G401.6 (cell line): ENCODE data around the gene FJX1.

ENCODE experiments used
- FAIRE-seq: peaks from 2 replicates; lab custom pipeline; 2012; peaks lifted over from hg19 to GRCh38; lab: Jason Lieb, UNC

The FJX1 gene

DNA sequence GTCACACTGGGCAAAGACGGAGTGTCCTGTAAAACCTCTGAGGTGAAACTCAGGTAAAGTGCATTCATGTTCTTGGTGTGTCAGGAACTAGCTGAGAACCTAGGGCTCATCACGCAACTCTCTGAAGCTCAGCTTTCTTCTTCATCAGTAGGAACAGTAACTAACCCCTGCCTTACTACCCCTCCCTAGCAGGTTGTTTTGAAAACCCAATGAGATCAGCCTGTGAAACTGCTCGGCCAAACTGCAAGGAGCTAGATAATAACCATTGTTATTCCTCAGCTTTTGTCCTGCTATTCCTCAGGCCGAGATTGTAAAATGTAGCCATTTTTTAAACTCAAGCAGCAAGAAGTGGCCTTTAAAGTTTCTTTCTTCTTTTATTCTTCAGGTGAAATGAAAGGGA lies 9.8 kb upstream of the FJX1 start:
- FAIRE-seq, result no peak

- no peak for FAIRE-seq
Observed at GRCh38 chr11:35609656-35610055, 8.6 kb upstream of the FJX1 start.

- no peak for FAIRE-seq
Observed at GRCh38 chr11:35610631-35611030, 7.6 kb upstream of the FJX1 start.

DNA sequence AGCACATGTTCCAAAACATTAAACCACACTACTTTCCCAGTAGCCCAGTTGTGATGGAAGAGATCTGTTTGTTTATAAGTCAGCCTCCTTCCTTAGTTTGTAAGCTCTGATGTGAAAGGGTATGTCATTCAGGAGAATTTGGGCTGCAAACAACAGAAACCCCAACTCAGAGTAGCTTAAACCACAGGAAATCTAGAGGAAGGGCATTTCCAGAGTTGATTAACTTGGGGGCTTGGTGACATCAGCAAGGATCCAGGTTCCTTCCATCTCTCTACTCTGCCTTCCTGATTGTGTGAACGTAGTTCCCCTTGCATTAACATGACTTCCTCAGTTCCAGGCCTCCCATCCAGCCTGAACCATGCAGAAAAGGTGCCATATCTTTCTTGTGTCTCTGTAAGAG lies 6.5 kb upstream of the FJX1 start:
- no peak for FAIRE-seq

- FAIRE-seq, result no peak
Observed at GRCh38 chr11:35614939-35615569, 3.2 kb upstream of the FJX1 start.

- FAIRE-seq, result peak; percentile 97
Observed at GRCh38 chr11:35615921-35616900, 2.0 kb upstream of the FJX1 start.

DNA sequence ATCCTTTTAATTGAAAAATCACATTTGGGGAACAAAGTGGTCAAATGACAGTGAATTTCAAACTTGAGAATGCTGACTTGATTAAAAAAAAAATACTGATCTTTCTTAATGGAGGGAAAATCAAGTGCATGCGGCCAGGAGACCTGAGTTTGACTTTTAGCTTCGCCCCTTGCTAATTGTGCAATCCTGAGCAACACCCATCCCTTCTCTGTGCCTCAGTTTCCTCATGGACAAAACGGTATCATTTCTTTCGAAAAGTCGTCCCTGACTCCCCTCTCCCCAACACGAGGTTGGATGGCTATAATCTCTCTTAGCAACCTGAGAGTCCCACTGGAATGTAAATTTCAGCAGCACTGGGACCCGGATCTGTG lies 959 bp upstream of the FJX1 start:
- FAIRE-seq, result no peak

DNA sequence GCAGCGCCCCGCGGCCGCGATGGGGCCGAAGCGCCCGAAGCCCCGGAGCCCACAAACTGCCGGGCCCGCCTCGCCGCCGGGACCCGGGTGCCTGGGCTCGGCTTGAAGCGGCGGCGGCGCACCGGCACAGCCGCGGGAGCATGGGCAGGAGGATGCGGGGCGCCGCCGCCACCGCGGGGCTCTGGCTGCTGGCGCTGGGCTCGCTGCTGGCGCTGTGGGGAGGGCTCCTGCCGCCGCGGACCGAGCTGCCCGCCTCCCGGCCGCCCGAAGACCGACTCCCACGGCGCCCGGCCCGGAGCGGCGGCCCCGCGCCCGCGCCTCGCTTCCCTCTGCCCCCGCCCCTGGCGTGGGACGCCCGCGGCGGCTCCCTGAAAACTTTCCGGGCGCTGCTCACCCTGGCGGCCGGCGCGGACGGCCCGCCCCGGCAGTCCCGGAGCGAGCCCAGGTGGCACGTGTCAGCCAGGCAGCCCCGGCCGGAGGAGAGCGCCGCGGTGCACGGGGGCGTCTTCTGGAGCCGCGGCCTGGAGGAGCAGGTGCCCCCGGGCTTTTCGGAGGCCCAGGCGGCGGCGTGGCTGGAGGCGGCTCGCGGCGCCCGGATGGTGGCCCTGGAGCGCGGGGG lies 346 bp downstream of the FJX1 start:
- no peak for FAIRE-seq

DNA sequence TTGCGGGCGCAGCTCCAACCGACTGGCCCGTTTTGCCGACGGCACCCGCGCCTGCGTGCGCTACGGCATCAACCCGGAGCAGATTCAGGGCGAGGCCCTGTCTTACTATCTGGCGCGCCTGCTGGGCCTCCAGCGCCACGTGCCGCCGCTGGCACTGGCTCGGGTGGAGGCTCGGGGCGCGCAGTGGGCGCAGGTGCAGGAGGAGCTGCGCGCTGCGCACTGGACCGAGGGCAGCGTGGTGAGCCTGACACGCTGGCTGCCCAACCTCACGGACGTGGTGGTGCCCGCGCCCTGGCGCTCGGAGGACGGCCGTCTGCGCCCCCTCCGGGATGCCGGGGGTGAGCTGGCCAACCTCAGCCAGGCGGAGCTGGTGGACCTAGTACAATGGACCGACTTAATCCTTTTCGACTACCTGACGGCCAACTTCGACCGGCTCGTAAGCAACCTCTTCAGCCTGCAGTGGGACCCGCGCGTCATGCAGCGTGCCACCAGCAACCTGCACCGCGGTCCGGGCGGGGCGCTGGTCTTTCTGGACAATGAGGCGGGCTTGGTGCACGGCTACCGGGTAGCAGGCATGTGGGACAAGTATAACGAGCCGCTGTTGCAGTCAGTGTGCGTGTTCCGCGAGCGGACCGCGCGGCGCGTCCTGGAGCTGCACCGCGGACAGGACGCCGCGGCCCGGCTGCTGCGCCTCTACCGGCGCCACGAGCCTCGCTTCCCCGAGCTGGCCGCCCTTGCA lies 1.0 kb downstream of the FJX1 start:
- no peak for FAIRE-seq

- FAIRE-seq, result no peak
Observed at GRCh38 chr11:35619855-35620640, 1.8 kb downstream of the FJX1 start.

DNA sequence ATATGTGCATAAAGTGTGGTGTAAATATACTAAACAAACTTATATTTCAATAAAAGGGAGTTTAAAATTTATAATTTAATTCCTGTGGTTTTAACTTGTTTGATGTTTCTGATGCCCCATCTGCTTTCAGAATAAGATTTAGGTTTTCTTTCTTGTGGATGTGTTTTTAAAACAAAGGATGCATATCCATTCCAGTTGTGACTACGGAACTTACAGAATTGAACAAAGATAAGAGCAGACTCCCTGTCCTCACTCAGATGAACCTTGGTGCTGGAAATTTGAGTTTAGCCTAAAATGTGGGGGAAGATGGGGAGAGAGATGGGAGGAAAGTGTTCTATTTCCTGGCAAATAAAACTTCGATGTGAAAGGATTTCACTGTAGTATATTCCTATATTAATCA lies 2.5 kb downstream of the FJX1 start:
- FAIRE-seq, result no peak

GRCh38 chr11:35621620-35622019 lies 3.4 kb downstream of the FJX1 start:
- FAIRE-seq, result peak; percentile 46

- FAIRE-seq, result peak; percentile 21
Observed at GRCh38 chr11:35622070-35622469, 3.8 kb downstream of the FJX1 start.

- no peak for FAIRE-seq
Observed at GRCh38 chr11:35623621-35624168, 5.4 kb downstream of the FJX1 start.

- no peak for FAIRE-seq
Observed at GRCh38 chr11:35624316-35624715, 6.1 kb downstream of the FJX1 start.

GRCh38 chr11:35624781-35625180 lies 6.5 kb downstream of the FJX1 start:
- no peak for FAIRE-seq

- no peak for FAIRE-seq
Observed at GRCh38 chr11:35626501-35626900, 8.2 kb downstream of the FJX1 start.

GRCh38 chr11:35629511-35629910 lies 11.3 kb downstream of the FJX1 start:
- FAIRE-seq, result no peak

GRCh38 chr11:35629914-35630313 lies 11.7 kb downstream of the FJX1 start:
- FAIRE-seq, result no peak

DNA sequence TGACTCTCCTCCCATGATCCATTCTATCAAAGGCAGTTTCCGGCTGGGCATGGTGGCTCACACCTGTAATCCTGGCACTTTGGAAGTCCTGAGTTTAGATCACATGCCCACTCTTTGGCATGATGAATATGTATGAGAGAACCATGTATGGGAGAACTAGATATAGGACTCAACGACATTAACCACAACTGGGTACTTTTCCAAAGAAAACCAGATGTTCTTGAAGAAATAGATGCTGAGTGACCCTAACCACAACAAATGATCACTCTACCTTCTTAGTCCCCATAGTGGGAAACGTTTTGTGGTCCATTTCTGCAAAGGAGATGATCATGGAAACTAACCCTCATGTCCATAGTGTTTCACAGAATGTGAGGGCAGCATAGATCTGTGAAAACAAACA lies 13.6 kb downstream of the FJX1 start:
- FAIRE-seq, result no peak

GRCh38 chr11:35632301-35632700 lies 14.0 kb downstream of the FJX1 start:
- no peak for FAIRE-seq
